ENCODE measurements around the gene ARFGAP1.
A peak's percentile ranks its signal among the peaks of the same experiment; 100 is the strongest.

The ARFGAP1 gene

DNA sequence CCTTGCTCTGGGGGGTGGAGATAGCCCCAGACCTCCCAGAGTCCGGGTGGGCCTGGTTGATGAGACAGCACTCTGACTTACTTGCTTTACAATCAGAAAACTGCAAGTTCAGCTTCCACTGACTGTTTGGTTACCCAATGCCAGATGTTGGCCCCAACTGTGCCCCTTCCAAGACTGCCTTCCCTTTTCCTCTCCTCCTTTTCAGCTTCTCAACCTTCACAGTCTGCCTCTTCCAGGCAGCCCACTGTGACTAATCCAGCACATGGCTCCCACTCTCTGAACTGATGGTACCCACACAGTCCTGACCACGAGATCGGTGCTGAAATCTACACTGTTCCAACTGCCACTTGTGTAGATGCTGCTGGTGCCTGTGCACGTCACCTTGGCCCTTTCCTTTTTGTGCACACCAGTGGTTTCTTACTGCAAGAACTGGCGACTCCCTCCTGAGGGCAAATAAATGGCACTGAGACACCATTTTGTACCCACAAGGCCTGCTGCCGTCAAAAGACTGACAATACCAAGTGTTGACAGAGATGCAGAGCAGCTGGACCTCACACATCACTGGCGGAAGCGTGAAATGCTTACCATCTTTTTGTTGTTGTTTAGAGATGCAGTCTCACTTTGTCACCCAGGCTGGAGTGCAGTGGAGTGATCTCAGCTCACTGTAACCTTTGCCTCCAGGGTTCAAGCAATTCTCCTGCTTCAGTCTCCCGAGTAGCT lies 1.8 kb upstream of the ARFGAP1 start:
- no peaks in the 10 kb centered on the region for H3K9me3 ChIP-seq (ENCODE audit: control insufficient read depth in 2 of 2, low read length in 2 of 2)
- H3K9ac ChIP-seq (ENCODE audit: low read length in 2 of 2) = no peak overlapping the region
- peaks cover 8% of the 10 kb centered on the region in 2 donors for H3K27me3 ChIP-seq (ENCODE audit: control insufficient read depth in 1 of 2, insufficient read depth in 2 of 2, low read length in 2 of 2)
- no peaks in the 10 kb centered on the region for H3K36me3 ChIP-seq (ENCODE audit: control insufficient read depth in 2 of 2, insufficient read depth in 2 of 2, low read length in 2 of 2)
- H3K4me1 ChIP-seq (ENCODE audit: control insufficient read depth, insufficient read depth, low read length) = peaks cover 23% of the 10 kb centered on the region
- no peak overlapping the region for H3K4me3 ChIP-seq (ENCODE audit: low read length in 2 of 2)
- H3K27ac ChIP-seq (ENCODE audit: low read length) = no peak overlapping the region

DNA sequence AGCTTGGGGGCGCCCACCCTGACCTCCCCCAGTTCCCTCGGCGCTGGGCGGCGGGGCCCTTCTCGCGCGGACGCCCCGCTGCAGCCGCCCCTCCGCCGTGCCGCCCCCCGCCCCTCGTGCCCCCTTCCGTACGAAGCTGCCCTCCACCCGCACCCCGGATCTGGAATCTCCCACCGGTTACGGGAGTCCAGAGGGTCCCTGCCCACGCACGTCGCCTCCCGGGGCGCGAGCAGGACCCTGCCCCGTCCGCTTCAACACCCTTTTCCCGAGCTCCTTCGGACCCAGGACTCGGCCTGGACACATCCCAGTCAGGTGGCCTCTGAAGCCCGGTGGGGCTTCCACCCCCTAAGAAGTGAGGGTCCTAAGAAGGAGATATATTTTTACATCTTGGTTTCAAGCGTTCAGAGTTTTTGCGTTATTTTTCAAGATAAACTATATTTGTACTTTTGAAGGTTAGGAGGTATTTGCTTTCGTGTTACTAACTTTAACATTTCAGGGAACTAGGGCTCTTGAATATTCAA lies 506 bp downstream of the ARFGAP1 start:
- Histone ChIP-seq H3K27me3 (ENCODE audit: control insufficient read depth in 1 of 2, insufficient read depth in 2 of 2, low read length in 2 of 2) (no peaks in the 10 kb centered on the region), H3K36me3 (ENCODE audit: control insufficient read depth in 2 of 2, insufficient read depth in 2 of 2, low read length in 2 of 2) (peaks cover 12 to 15% of the 10 kb centered on the region in 2 donors), H3K9me3 (ENCODE audit: control insufficient read depth in 2 of 2, low read length in 2 of 2) (no peaks in the 10 kb centered on the region), H3K9ac (ENCODE audit: low read length in 2 of 2) (peak overlapping the region; percentile 79 to 87), H3K4me1 (ENCODE audit: control insufficient read depth, insufficient read depth, low read length) (peaks cover 23% of the 10 kb centered on the region), H3K4me3 (ENCODE audit: low read length in 2 of 2) (peak overlapping the region; percentile 81 to 89), H3K27ac (ENCODE audit: low read length) (no peak overlapping the region)

DNA sequence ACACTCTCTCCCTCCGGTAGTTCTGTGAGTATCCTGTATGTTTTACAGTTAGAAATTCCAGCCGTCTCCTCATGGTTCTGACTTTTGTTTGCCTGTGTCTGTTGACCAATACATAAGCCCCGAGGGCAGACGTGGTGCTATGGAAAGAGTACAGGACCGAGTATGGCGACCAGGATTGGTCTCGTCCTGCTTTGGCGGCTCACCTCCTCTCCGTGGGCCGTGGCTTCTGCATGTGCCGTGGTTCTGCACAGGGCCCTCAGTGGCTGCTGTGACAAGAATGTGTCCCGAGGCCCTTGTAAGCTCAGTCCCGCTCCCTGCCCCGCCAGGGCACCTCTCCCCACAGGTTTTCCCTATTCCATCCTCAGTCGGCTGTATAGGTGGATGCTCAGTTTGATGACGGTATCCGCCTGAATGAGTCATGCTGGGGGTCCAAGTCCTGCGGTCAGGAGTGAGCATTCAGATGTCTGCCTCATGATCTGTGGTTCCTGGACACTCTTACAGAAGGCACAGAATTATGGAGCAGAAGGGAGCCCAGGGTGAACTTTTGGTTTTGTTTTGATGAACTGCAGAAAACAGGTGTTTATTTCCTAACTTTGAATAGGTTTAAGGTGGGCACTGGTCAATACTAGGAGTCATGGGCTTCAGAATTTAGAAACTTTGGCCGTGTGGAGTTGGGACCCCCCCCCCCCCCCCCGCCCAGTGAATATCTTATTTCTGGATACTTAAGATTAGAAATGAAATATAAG lies 1.2 kb downstream of the ARFGAP1 start:
- Histone ChIP-seq H3K9ac (ENCODE audit: low read length in 2 of 2) (peak overlapping the region; percentile 79 to 87), H3K27ac (ENCODE audit: low read length) (no peak overlapping the region)

DNA sequence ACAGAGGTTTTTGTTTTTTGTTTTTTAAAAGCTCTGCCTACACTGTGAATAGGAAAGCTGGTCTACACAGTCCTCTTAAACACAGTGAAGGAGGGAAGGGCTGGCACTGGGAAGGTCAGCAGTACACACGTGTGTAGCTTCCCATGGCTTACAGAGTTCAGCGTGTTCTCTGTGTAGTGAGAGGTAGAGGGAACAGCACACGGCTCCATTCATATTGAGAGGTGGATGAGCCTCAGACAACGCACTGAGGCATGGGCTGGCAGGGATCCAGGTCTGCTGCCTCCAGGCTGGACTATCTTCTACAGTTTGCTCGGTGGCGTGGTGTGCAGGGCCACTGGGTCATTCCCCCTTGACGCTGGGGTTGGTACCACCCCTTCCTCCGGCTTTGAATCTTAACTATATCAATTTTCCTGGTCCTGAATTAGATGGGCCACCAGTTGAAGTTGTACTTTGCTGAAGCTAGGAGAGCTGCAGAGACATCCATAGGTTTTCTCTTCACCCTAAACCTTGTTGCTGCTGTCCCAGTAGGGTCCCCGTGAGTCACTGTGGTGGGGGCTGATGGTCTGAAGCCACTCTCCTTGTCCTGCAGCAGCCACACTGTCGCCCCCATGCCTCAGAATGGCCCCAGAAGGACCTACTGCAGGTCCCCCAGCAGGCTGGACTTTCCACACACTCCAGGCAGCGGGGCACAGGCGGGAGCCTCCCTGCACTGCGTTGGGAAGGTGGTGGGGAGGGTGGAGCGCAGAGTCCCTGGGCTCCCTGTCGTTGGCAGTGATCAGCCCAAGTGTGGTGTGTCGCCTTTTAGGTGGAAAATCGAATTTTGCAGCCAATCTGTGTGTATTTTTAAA lies 2.0 kb downstream of the ARFGAP1 start:
- Histone ChIP-seq H3K9me3 (ENCODE audit: control insufficient read depth in 2 of 2, low read length in 2 of 2) (no peaks in the 10 kb centered on the region), H3K9ac (ENCODE audit: low read length in 2 of 2) (peak overlapping the region in 1 of 2 donors; percentile 47), H3K36me3 (ENCODE audit: control insufficient read depth in 2 of 2, insufficient read depth in 2 of 2, low read length in 2 of 2) (peaks cover 22 to 24% of the 10 kb centered on the region in 2 donors), H3K27me3 (ENCODE audit: control insufficient read depth in 1 of 2, insufficient read depth in 2 of 2, low read length in 2 of 2) (no peaks in the 10 kb centered on the region), H3K4me1 (ENCODE audit: control insufficient read depth, insufficient read depth, low read length) (peaks cover 23% of the 10 kb centered on the region), H3K27ac (ENCODE audit: low read length) (no peak overlapping the region), H3K4me3 (ENCODE audit: low read length in 2 of 2) (peak overlapping the region in 1 of 2 donors; percentile 44)

More for the DNA sequence above, 1.2 kb downstream of the ARFGAP1 start:
- Histone ChIP-seq H3K4me3 (ENCODE audit: low read length in 2 of 2) (peak overlapping the region; percentile 81 to 89), H3K36me3 (ENCODE audit: control insufficient read depth in 2 of 2, insufficient read depth in 2 of 2, low read length in 2 of 2) (peaks cover 18% of the 10 kb centered on the region in 2 donors), H3K4me1 (ENCODE audit: control insufficient read depth, insufficient read depth, low read length) (peaks cover 23% of the 10 kb centered on the region), H3K9me3 (ENCODE audit: control insufficient read depth in 2 of 2, low read length in 2 of 2) (no peaks in the 10 kb centered on the region), H3K27me3 (ENCODE audit: control insufficient read depth in 1 of 2, insufficient read depth in 2 of 2, low read length in 2 of 2) (no peaks in the 10 kb centered on the region)

DNA sequence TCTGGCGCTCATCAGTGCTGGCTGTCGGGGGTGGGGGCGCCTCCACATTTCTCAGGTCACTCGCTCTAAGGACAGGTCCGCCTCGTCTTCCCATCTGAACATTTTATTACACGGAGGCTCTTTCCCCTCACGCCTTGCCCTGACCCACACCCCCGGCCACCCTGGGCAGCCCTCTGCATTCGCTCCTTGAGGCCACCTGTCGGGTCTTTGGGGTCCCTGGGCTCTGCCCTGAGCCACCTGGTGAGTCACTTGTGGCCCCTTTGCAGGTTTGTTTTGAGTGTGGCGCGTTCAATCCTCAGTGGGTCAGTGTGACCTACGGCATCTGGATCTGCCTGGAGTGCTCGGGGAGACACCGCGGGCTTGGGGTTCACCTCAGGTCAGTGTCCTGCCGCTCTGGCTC lies 3.2 kb downstream of the ARFGAP1 start:
- H3K36me3 ChIP-seq (ENCODE audit: control insufficient read depth in 2 of 2, insufficient read depth in 2 of 2, low read length in 2 of 2) = peaks cover 28 to 31% of the 10 kb centered on the region in 2 donors

DNA sequence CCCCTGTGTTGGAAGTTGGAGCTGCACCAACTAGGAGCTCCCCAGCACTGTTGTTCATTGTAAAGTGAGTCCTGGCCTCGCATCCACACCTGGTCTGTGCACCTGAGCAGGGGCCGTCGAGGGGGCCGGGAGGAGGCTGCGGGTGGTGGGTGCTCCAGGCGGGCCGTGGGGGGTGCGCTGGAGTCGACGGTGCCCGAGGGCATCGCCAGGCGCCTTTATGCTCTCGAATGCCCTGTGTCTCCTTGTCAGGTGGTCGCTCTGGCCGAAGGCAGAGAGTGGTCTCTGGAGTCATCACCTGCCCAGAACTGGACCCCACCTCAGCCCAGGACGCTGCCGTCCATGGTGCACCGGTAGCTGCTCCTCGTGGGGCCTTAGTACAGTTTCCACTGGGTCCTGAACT lies 4.3 kb downstream of the ARFGAP1 start:
- Histone ChIP-seq H3K9me3 (ENCODE audit: control insufficient read depth in 2 of 2, low read length in 2 of 2) (no peaks in the 10 kb centered on the region), H3K36me3 (ENCODE audit: control insufficient read depth in 2 of 2, insufficient read depth in 2 of 2, low read length in 2 of 2) (peaks cover 31 to 32% of the 10 kb centered on the region in 2 donors)

More for the DNA sequence above, 3.2 kb downstream of the ARFGAP1 start:
- no peak overlapping the region for H3K27ac ChIP-seq (ENCODE audit: low read length)
- no peaks in the 10 kb centered on the region for H3K9me3 ChIP-seq (ENCODE audit: control insufficient read depth in 2 of 2, low read length in 2 of 2)
- H3K4me3 ChIP-seq (ENCODE audit: low read length in 2 of 2) = no peak overlapping the region
- H3K27me3 ChIP-seq (ENCODE audit: control insufficient read depth in 1 of 2, insufficient read depth in 2 of 2, low read length in 2 of 2) = no peaks in the 10 kb centered on the region
- H3K9ac ChIP-seq (ENCODE audit: low read length in 2 of 2) = no peak overlapping the region
- peaks cover 23% of the 10 kb centered on the region for H3K4me1 ChIP-seq (ENCODE audit: control insufficient read depth, insufficient read depth, low read length)

DNA sequence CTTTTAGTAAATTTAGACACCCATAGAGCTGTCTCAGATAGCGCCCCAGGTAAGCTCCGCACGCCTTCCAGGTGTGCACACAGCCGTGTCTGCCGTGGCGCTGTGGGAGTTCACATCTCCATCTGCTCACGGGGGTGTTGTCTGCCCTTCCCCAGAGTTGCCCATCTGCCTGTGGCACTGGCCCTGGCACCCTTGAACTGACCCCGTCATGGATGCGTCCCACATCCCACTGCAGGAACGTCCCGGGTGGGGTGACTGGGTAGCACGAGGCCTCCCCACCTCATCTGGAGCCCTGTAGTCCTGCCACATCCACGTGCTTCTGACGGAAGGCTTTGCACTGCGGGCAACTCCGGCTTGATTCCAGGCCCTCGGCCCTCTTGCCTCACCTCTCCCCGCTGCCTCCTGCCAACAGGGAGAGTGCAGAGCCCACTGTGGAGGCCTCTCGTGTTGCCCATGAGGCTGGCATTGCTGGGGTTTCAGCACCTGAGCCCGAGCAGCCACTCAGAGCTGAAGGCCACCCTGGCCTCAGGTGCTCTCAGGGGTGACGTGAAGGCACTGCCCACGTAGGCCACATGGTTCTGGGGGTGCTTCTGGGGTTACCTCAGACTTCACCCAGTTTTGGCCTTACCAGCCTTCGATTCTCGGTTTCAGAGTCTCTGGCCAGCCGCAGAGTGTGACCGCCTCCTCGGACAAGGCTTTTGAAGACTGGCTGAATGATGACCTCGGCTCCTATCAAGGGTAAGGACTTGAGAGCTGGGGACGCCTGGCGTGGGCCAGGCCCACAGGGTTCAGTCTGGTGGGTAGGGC lies 5.1 kb downstream of the ARFGAP1 start:
- peaks cover 31 to 36% of the 10 kb centered on the region in 2 donors for H3K36me3 ChIP-seq (ENCODE audit: control insufficient read depth in 2 of 2, insufficient read depth in 2 of 2, low read length in 2 of 2)
- no peaks in the 10 kb centered on the region for H3K27me3 ChIP-seq (ENCODE audit: control insufficient read depth in 1 of 2, insufficient read depth in 2 of 2, low read length in 2 of 2)
- H3K9ac ChIP-seq (ENCODE audit: low read length in 2 of 2) = no peak overlapping the region
- no peak overlapping the region for H3K27ac ChIP-seq (ENCODE audit: low read length)
- H3K4me1 ChIP-seq (ENCODE audit: control insufficient read depth, insufficient read depth, low read length) = peaks cover 17% of the 10 kb centered on the region
- no peak overlapping the region for H3K4me3 ChIP-seq (ENCODE audit: low read length in 2 of 2)
- H3K9me3 ChIP-seq (ENCODE audit: control insufficient read depth in 2 of 2, low read length in 2 of 2) = no peaks in the 10 kb centered on the region

More for the DNA sequence above, 4.3 kb downstream of the ARFGAP1 start:
- no peak overlapping the region for H3K27ac ChIP-seq (ENCODE audit: low read length)
- no peaks in the 10 kb centered on the region for H3K27me3 ChIP-seq (ENCODE audit: control insufficient read depth in 1 of 2, insufficient read depth in 2 of 2, low read length in 2 of 2)
- H3K4me3 ChIP-seq (ENCODE audit: low read length in 2 of 2) = no peak overlapping the region
- peaks cover 20% of the 10 kb centered on the region for H3K4me1 ChIP-seq (ENCODE audit: control insufficient read depth, insufficient read depth, low read length)
- no peak overlapping the region for H3K9ac ChIP-seq (ENCODE audit: low read length in 2 of 2)

DNA sequence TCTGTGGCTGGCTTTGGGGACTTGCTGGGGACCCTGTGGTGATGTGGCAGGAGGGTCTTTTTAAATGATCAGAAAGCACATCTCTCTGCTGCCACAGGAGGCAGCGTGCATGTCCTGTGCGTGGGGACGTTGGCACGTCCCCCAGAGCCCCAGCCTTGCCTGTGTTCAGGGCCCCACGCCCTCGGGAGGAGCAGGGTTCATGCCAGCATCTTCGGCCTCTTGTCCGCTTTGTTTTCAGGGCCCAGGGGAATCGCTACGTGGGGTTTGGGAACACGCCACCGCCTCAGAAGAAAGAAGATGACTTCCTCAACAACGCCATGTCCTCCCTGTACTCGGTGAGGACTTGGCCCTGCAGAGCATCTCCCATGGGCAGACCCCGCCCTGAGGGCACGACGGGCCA lies 6.0 kb downstream of the ARFGAP1 start:
- H3K27me3 ChIP-seq (ENCODE audit: control insufficient read depth in 1 of 2, insufficient read depth in 2 of 2, low read length in 2 of 2) = no peaks in the 10 kb centered on the region
- peaks cover 38 to 44% of the 10 kb centered on the region in 2 donors for H3K36me3 ChIP-seq (ENCODE audit: control insufficient read depth in 2 of 2, insufficient read depth in 2 of 2, low read length in 2 of 2)
- peaks cover 12% of the 10 kb centered on the region for H3K4me1 ChIP-seq (ENCODE audit: control insufficient read depth, insufficient read depth, low read length)
- no peak overlapping the region for H3K9ac ChIP-seq (ENCODE audit: low read length in 2 of 2)
- no peaks in the 10 kb centered on the region for H3K9me3 ChIP-seq (ENCODE audit: control insufficient read depth in 2 of 2, low read length in 2 of 2)
- H3K27ac ChIP-seq (ENCODE audit: low read length) = no peak overlapping the region
- H3K4me3 ChIP-seq (ENCODE audit: low read length in 2 of 2) = no peak overlapping the region

DNA sequence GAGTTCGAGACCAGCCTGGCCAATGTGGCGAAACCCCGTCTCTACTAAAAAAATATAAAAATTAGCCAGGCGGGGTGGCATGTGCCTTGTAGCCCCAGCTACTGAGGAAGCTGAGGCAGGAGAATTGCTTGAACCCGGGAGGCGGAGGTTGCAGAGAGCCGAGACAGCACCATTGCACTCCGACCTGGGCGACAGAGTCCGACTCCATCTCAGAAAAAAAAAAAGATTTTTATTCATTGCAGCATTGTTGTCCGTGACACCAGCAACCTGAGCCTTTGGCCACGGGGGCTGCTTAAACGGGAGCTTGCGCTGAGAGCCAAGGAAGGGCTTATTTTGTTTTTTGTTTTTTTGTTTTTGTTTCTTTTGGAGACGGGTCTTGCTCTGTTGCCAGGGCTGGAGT lies 7.3 kb downstream of the ARFGAP1 start:
- no peaks in the 10 kb centered on the region for H3K9me3 ChIP-seq (ENCODE audit: control insufficient read depth in 2 of 2, low read length in 2 of 2)
- no peak overlapping the region for H3K27ac ChIP-seq (ENCODE audit: low read length)
- H3K4me3 ChIP-seq (ENCODE audit: low read length in 2 of 2) = no peak overlapping the region
- no peak overlapping the region for H3K9ac ChIP-seq (ENCODE audit: low read length in 2 of 2)
- peaks cover under 1% of the 10 kb centered on the region for H3K4me1 ChIP-seq (ENCODE audit: control insufficient read depth, insufficient read depth, low read length)
- peaks cover 38 to 47% of the 10 kb centered on the region in 2 donors for H3K36me3 ChIP-seq (ENCODE audit: control insufficient read depth in 2 of 2, insufficient read depth in 2 of 2, low read length in 2 of 2)
- H3K27me3 ChIP-seq (ENCODE audit: control insufficient read depth in 1 of 2, insufficient read depth in 2 of 2, low read length in 2 of 2) = no peaks in the 10 kb centered on the region

DNA sequence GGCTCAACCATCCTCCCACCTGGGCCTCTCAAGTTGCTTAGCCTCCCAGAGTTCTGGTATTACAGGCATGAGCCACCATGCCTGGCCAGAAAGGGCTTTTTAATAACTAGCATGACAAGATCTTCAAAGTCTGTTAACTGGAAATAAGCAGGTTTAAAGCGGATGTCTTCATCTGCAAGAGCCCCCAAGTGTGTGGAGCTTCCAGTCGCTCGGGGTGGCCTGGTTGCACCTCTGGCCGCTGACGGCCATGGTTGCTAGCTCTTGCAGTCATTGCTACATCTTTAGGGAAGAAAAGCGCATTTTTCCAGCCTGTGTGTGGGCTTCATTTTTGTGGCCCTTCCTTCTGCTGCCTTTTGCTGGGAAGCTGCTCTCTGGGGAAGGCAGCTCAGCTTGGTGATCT lies 7.8 kb downstream of the ARFGAP1 start:
- H3K4me1 ChIP-seq (ENCODE audit: control insufficient read depth, insufficient read depth, low read length) = no peaks in the 10 kb centered on the region
- no peak overlapping the region for H3K9ac ChIP-seq (ENCODE audit: low read length in 2 of 2)
- H3K9me3 ChIP-seq (ENCODE audit: control insufficient read depth in 2 of 2, low read length in 2 of 2) = no peaks in the 10 kb centered on the region
- peaks cover 38 to 48% of the 10 kb centered on the region in 2 donors for H3K36me3 ChIP-seq (ENCODE audit: control insufficient read depth in 2 of 2, insufficient read depth in 2 of 2, low read length in 2 of 2)
- H3K27ac ChIP-seq (ENCODE audit: low read length) = no peak overlapping the region
- H3K27me3 ChIP-seq (ENCODE audit: control insufficient read depth in 1 of 2, insufficient read depth in 2 of 2, low read length in 2 of 2) = no peaks in the 10 kb centered on the region
- H3K4me3 ChIP-seq (ENCODE audit: low read length in 2 of 2) = no peak overlapping the region
